HL-60 (cell line): Measurements from ENCODE around the gene INHBE.

ENCODE experiments used
- POLR2AphosphoS5 ChIP-seq: IDR thresholded peaks from 2 replicates; pipeline ENCODE4 v1.6.1; 2012; ENCODE audit warnings: low read depth
- TF ChIP-seq, protein P1 (sequence below): IDR thresholded peaks from one replicate; pipeline ENCODE4 v1.5.1; 2011; ENCODE audit warnings: low read length, control low read depth, inconsistent platforms; ENCODE audit not compliant: insufficient read depth
- TF ChIP-seq, protein P2 (sequence below): IDR thresholded peaks from 2 replicates; pipeline ENCODE4 v1.6.1; 2012; ENCODE audit warnings: low read depth; ENCODE audit not compliant: insufficient replicate concordance

GRCh38 chr12:57473886-57474285 lies 18.8 kb downstream of the INHBE start:
- TF ChIP-seq, protein P1, sequence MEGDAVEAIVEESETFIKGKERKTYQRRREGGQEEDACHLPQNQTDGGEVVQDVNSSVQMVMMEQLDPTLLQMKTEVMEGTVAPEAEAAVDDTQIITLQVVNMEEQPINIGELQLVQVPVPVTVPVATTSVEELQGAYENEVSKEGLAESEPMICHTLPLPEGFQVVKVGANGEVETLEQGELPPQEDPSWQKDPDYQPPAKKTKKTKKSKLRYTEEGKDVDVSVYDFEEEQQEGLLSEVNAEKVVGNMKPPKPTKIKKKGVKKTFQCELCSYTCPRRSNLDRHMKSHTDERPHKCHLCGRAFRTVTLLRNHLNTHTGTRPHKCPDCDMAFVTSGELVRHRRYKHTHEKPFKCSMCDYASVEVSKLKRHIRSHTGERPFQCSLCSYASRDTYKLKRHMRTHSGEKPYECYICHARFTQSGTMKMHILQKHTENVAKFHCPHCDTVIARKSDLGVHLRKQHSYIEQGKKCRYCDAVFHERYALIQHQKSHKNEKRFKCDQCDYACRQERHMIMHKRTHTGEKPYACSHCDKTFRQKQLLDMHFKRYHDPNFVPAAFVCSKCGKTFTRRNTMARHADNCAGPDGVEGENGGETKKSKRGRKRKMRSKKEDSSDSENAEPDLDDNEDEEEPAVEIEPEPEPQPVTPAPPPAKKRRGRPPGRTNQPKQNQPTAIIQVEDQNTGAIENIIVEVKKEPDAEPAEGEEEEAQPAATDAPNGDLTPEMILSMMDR, result no peak
- TF ChIP-seq, protein P2, sequence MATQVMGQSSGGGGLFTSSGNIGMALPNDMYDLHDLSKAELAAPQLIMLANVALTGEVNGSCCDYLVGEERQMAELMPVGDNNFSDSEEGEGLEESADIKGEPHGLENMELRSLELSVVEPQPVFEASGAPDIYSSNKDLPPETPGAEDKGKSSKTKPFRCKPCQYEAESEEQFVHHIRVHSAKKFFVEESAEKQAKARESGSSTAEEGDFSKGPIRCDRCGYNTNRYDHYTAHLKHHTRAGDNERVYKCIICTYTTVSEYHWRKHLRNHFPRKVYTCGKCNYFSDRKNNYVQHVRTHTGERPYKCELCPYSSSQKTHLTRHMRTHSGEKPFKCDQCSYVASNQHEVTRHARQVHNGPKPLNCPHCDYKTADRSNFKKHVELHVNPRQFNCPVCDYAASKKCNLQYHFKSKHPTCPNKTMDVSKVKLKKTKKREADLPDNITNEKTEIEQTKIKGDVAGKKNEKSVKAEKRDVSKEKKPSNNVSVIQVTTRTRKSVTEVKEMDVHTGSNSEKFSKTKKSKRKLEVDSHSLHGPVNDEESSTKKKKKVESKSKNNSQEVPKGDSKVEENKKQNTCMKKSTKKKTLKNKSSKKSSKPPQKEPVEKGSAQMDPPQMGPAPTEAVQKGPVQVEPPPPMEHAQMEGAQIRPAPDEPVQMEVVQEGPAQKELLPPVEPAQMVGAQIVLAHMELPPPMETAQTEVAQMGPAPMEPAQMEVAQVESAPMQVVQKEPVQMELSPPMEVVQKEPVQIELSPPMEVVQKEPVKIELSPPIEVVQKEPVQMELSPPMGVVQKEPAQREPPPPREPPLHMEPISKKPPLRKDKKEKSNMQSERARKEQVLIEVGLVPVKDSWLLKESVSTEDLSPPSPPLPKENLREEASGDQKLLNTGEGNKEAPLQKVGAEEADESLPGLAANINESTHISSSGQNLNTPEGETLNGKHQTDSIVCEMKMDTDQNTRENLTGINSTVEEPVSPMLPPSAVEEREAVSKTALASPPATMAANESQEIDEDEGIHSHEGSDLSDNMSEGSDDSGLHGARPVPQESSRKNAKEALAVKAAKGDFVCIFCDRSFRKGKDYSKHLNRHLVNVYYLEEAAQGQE, result no peak
- no peak for TF ChIP-seq POLR2AphosphoS5
